Peyer's patch (tissue), 4 donors: Measurements from ENCODE around the gene FOXJ2.

Source experiments
- POLR2A ChIP-seq, 2 donors: fragments of 450-650 bp; IDR thresholded peaks; one replicate each; pipeline ENCODE4 v1.5.1; 2017; ENCODE audit warnings: antibody characterized with exemption in 2 of 2, mild to moderate bottlenecking in 2 of 2, moderate library complexity in 2 of 2
- TF ChIP-seq, protein P1 (sequence below), 6 experiments: fragments of 450-650 bp in 4 of 6; fragments of 200-600 bp in 2 of 6; sonication (generic) in 1 of 6; IDR thresholded peaks; one replicate each; pipeline ENCODE4 v1.5.1; 2017 to 2019; ENCODE audit warnings: antibody characterized with exemption in 6 of 6, mild to moderate bottlenecking in 3 of 6, moderate library complexity in 1 of 6

DNA sequence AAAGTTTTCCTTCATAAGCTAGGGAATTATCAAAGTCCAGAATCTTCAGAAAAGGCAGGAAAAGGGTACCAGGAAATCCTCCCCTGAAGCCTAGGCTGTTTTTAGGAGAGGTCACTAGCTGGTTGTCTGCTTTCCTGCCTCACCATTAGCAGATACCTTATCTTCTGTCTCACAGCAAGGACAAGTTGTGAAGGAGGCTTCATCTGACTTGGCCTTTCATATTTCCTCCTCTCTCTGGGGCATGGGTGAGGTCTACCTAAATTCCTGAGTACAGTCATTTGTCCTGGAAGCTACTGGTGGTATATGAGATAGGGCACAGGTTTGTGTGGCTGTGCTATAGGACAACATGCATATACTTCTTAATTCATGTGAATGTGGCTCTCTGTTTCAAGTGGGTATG is 2.3 kb downstream of the FOXJ2 start:
- TF ChIP-seq, protein P1, sequence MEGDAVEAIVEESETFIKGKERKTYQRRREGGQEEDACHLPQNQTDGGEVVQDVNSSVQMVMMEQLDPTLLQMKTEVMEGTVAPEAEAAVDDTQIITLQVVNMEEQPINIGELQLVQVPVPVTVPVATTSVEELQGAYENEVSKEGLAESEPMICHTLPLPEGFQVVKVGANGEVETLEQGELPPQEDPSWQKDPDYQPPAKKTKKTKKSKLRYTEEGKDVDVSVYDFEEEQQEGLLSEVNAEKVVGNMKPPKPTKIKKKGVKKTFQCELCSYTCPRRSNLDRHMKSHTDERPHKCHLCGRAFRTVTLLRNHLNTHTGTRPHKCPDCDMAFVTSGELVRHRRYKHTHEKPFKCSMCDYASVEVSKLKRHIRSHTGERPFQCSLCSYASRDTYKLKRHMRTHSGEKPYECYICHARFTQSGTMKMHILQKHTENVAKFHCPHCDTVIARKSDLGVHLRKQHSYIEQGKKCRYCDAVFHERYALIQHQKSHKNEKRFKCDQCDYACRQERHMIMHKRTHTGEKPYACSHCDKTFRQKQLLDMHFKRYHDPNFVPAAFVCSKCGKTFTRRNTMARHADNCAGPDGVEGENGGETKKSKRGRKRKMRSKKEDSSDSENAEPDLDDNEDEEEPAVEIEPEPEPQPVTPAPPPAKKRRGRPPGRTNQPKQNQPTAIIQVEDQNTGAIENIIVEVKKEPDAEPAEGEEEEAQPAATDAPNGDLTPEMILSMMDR (IDR thresholded peaks at IDR 0.05), result no peak
- TF ChIP-seq POLR2A (IDR thresholded peaks at IDR 0.05), result no peak
